Peyer's patch (tissue), 4 donors: ENCODE data around the gene DPEP1.

Experiments
- POLR2A ChIP-seq, 2 donors: fragments of 450-650 bp; IDR thresholded peaks; one replicate each; pipeline ENCODE4 v1.5.1; 2017; ENCODE audit warnings: antibody characterized with exemption in 2 of 2, mild to moderate bottlenecking in 2 of 2, moderate library complexity in 2 of 2
- TF ChIP-seq, protein P1 (sequence below), 6 experiments: fragments of 450-650 bp in 4 of 6; fragments of 200-600 bp in 2 of 6; sonication (generic) in 1 of 6; IDR thresholded peaks; one replicate each; pipeline ENCODE4 v1.5.1; 2017 to 2019; ENCODE audit warnings: antibody characterized with exemption in 6 of 6, mild to moderate bottlenecking in 3 of 6, moderate library complexity in 1 of 6

- TF ChIP-seq, protein P1, sequence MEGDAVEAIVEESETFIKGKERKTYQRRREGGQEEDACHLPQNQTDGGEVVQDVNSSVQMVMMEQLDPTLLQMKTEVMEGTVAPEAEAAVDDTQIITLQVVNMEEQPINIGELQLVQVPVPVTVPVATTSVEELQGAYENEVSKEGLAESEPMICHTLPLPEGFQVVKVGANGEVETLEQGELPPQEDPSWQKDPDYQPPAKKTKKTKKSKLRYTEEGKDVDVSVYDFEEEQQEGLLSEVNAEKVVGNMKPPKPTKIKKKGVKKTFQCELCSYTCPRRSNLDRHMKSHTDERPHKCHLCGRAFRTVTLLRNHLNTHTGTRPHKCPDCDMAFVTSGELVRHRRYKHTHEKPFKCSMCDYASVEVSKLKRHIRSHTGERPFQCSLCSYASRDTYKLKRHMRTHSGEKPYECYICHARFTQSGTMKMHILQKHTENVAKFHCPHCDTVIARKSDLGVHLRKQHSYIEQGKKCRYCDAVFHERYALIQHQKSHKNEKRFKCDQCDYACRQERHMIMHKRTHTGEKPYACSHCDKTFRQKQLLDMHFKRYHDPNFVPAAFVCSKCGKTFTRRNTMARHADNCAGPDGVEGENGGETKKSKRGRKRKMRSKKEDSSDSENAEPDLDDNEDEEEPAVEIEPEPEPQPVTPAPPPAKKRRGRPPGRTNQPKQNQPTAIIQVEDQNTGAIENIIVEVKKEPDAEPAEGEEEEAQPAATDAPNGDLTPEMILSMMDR (IDR thresholded peaks at IDR 0.05), result no peak
- no peak for TF ChIP-seq POLR2A (IDR thresholded peaks at IDR 0.05)
These were observed 32.3 kb upstream of the DPEP1 start for GRCh38 chr16:89581045-89581695.
